ENCODE measurements around the gene SETD3.

DNA sequence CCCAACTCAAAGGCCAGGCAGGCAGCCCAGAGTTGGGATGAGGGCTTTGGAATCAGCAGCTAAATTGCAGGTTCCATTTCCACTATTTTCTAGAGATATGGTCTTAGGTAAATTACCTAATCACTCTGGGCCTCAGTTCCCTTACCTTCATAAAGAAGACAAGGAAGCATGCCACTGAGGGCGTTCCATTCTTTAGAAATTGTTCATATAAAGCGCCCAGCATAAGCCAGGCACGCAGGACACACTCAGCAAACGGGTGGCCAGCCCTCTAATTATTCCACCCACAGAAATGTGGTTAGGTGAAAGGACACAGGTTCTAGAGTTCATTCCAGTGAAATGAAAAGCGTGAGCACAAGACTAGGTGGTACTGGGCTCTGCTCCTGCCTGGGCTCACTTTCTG, 120.8 kb downstream of the SETD3 start:
- TF ChIP-seq POLR2A (IDR thresholded peaks at IDR 0.05), result no peak
- TF ChIP-seq, protein P1, sequence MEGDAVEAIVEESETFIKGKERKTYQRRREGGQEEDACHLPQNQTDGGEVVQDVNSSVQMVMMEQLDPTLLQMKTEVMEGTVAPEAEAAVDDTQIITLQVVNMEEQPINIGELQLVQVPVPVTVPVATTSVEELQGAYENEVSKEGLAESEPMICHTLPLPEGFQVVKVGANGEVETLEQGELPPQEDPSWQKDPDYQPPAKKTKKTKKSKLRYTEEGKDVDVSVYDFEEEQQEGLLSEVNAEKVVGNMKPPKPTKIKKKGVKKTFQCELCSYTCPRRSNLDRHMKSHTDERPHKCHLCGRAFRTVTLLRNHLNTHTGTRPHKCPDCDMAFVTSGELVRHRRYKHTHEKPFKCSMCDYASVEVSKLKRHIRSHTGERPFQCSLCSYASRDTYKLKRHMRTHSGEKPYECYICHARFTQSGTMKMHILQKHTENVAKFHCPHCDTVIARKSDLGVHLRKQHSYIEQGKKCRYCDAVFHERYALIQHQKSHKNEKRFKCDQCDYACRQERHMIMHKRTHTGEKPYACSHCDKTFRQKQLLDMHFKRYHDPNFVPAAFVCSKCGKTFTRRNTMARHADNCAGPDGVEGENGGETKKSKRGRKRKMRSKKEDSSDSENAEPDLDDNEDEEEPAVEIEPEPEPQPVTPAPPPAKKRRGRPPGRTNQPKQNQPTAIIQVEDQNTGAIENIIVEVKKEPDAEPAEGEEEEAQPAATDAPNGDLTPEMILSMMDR (IDR thresholded peaks at IDR 0.05), result no peak

Data from right lobe of liver (tissue), 4 donors.